Vagina (tissue), 2 donors: ENCODE measurements around the gene SYCP2. TPM values are rescaled to one million over a fixed set of nuclear protein-coding genes. Genes with fewer than 3 reads are reported as not detected.

ENCODE experiments used
- DNase-seq, 2 donors: peaks; one replicate each; pipeline ENCODE4 v3.0.0-alpha.2; 2017; ENCODE audit errors: extremely low spot score in 2 of 2
- H3K27ac ChIP-seq: fragments of 200-600 bp; sonication (generic); one replicate; pipeline ENCODE4 v1.5.1; 2019
- H3K27me3 ChIP-seq: fragments of 200-600 bp; sonication (generic); one replicate; pipeline ENCODE4 v1.5.1; 2019
- H3K36me3 ChIP-seq, 2 donors: fragments of 200-600 bp; sonication (generic); one replicate each; pipeline ENCODE4 v1.5.1; 2017 to 2019
- H3K4me1 ChIP-seq: fragments of 200-600 bp; sonication (generic); one replicate; pipeline ENCODE4 v1.5.1; 2019
- H3K4me3 ChIP-seq, 2 donors: fragments of 200-600 bp; sonication (generic); 1 replicate in 1 of 2; 2 replicates in 1 of 2; pipeline ENCODE4 v1.5.1; 2016 to 2019
- H3K9me3 ChIP-seq: fragments of 200-600 bp; sonication (generic); one replicate; pipeline ENCODE4 v1.5.1; 2019
- POLR2A ChIP-seq, 2 donors: fragments of 450-650 bp; IDR thresholded peaks; one replicate each; pipeline ENCODE4 v1.6.1; 2017; ENCODE audit warnings: antibody characterized with exemption in 2 of 2, mild to moderate bottlenecking in 2 of 2, moderate library complexity in 2 of 2
- POLR2AphosphoS5 ChIP-seq, 2 donors: sonication (generic); formaldehyde crosslinking; IDR thresholded peaks; one replicate each; pipeline ENCODE4 v1.9.0; 2017; ENCODE audit warnings: antibody characterized with exemption in 2 of 2, mild to moderate bottlenecking in 2 of 2, low read depth in 1 of 2; ENCODE audit not compliant: insufficient read depth in 1 of 2
- intact Hi-C: fragments of 100-400 bp; cut with DNase I; formaldehyde crosslinking; loops from one replicate; pipeline ENCODE4 v1.15.1; 2023
- total RNA-seq: library from RNA; depleted of rRNA; stranded (reverse); fragments of >200 nt; gene quantifications from one replicate; pipeline ENCODE4 v1.2.3, GENCODE V29; 2016
- TF ChIP-seq, protein P1 (sequence below), 3 experiments: fragments of 450-650 bp in 2 of 3; fragments of 200-600 bp in 1 of 3; sonication (generic) in 1 of 3; IDR thresholded peaks; one replicate each; pipeline ENCODE4 v1.5.1; 2017 to 2019; ENCODE audit warnings: antibody characterized with exemption in 3 of 3, mild to moderate bottlenecking in 2 of 3, moderate library complexity in 2 of 3

The SYCP2 gene
- total RNA-seq, 1 donor from 2014 or later = 3.2 TPM

DNA sequence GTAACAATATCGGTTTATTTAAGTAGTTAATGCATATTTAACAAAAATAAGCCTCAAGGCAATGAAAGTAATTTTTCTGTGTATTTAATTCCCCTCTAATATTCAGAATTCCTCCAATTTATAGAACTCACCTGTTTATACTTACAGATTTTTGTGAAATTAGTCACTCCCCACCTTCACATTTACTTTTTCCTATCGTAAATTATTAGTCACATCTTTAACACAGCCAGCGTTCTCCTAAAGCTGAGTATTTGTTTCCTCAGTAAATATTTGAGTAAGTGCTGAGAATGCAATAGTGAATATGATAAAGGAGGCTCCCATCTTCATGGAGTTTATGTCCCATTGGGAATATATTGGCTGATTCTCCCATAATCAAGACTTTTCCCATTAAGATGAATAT lies 88.0 kb downstream of the SYCP2 start:
- H3K27ac ChIP-seq = no peak overlapping the region
- DNase-seq = no peak
- no peaks in the 10 kb centered on the region for H3K4me1 ChIP-seq
- intact Hi-C loops = no loop called here
- H3K9me3 ChIP-seq = no peaks in the 10 kb centered on the region
- no peak for TF ChIP-seq POLR2AphosphoS5 (IDR thresholded peaks at IDR 0.05; ENCODE audit: insufficient read depth in 1 of 2, low read depth in 1 of 2)
- TF ChIP-seq, protein P1, sequence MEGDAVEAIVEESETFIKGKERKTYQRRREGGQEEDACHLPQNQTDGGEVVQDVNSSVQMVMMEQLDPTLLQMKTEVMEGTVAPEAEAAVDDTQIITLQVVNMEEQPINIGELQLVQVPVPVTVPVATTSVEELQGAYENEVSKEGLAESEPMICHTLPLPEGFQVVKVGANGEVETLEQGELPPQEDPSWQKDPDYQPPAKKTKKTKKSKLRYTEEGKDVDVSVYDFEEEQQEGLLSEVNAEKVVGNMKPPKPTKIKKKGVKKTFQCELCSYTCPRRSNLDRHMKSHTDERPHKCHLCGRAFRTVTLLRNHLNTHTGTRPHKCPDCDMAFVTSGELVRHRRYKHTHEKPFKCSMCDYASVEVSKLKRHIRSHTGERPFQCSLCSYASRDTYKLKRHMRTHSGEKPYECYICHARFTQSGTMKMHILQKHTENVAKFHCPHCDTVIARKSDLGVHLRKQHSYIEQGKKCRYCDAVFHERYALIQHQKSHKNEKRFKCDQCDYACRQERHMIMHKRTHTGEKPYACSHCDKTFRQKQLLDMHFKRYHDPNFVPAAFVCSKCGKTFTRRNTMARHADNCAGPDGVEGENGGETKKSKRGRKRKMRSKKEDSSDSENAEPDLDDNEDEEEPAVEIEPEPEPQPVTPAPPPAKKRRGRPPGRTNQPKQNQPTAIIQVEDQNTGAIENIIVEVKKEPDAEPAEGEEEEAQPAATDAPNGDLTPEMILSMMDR (IDR thresholded peaks at IDR 0.05) = no peak
- TF ChIP-seq POLR2A (IDR thresholded peaks at IDR 0.05) = no peak
- H3K27me3 ChIP-seq = no peaks in the 10 kb centered on the region
- H3K4me3 ChIP-seq = no peak overlapping the region
- peaks cover 0 to 5% of the 10 kb centered on the region in 2 donors for H3K36me3 ChIP-seq

DNA sequence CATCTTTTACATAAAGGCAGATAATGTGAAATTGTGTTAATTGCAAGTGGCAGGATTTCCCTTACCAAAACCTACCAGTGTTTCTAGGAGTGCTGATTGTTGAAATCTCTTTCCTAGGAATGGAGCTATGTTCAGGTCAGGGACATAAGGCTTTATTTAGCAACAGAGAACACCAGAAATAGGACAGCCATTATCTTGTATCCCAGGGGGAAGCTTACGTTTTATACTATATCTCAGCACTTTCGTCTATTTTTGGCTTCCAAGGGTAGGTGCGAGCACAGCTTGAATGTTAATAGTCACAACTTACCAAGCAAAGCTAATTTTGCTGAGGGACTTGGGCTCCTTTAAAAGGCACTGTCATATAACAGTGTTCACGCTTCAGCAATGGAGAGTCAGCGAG lies 94.0 kb downstream of the SYCP2 start:
- H3K27ac ChIP-seq = no peak overlapping the region
- peaks cover 19% of the 10 kb centered on the region for H3K4me1 ChIP-seq
- H3K4me3 ChIP-seq = no peak overlapping the region
- DNase-seq = no peak
- no peaks in the 10 kb centered on the region for H3K9me3 ChIP-seq
- no peaks in the 10 kb centered on the region for H3K36me3 ChIP-seq
- H3K27me3 ChIP-seq = no peaks in the 10 kb centered on the region
- TF ChIP-seq POLR2A (IDR thresholded peaks at IDR 0.05) = no peak
- TF ChIP-seq POLR2AphosphoS5 (IDR thresholded peaks at IDR 0.05; ENCODE audit: insufficient read depth in 1 of 2, low read depth in 1 of 2) = no peak
- TF ChIP-seq, protein P1 (IDR thresholded peaks at IDR 0.05) = no peak
- intact Hi-C loops = no loop called here

DNA sequence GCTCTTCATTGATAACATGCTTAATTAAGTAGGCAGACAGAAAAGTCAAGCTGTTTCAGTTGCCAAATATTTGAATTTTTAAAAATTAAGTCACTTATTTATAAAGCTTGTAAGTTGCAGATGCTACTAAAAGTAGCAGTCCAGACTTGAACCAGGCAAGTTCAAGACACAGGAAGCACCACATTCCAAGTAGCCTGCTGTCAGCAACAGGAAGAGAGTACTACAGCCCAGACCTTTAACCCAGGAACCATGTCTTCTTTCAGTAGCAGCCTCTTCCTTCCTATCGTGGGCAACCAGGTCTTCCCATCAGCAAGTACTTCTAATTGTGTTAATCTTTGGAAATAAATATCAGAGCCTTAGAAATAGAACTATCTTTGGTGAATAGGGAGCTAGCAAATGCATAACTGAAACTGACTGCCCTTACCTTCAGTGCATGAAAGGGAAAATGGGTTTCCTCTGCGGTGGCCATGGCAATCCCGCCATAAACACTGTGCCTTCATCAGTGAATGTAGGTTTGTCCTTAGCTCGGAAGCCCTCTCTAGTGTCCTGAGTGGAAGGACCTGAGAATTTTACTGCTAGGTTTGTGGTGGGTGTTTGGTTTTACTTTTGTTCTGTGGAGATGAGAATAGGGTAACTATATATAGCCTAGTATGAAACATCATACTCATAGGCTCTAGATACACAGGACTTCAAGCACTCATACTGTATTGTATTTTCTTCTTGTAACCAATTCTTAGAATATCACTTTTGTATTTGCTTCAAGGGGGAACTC lies 95.6 kb downstream of the SYCP2 start:
- TF ChIP-seq POLR2A (IDR thresholded peaks at IDR 0.05) = no peak
- no peak for TF ChIP-seq POLR2AphosphoS5 (IDR thresholded peaks at IDR 0.05; ENCODE audit: insufficient read depth in 1 of 2, low read depth in 1 of 2)
- TF ChIP-seq, protein P1 (IDR thresholded peaks at IDR 0.05) = no peak
- Histone ChIP-seq H3K4me1 (peaks cover 19% of the 10 kb centered on the region), H3K4me3 (no peak overlapping the region), H3K36me3 (no peaks in the 10 kb centered on the region), H3K27me3 (no peaks in the 10 kb centered on the region), H3K27ac (no peak overlapping the region), H3K9me3 (no peaks in the 10 kb centered on the region)
- intact Hi-C loops = no loop called here
- DNase-seq = no peak

DNA sequence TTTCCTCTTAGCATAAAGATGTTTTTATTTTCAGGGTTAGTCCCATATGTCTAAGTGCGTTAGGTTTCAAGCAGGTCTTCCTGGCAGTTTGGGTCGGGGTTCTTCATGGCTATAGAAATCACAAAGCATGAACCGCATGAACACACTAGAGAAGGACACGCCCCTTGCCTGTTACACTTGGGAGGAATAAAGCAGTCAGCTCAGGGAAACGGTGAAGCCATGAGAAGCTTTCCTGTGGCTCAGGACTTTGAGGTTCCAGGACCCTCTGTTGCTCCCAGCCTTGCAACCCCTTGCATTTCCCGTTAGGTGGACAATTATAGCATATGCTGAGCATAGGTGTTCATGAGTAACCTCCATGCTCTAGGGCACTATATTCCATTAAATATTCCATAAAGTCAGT lies 96.7 kb downstream of the SYCP2 start:
- peak overlapping the region; percentile 33 to 35 for H3K4me3 ChIP-seq
- TF ChIP-seq, protein P1 (IDR thresholded peaks at IDR 0.05) = no peak
- TF ChIP-seq POLR2A (IDR thresholded peaks at IDR 0.05) = no peak
- TF ChIP-seq POLR2AphosphoS5 (IDR thresholded peaks at IDR 0.05; ENCODE audit: insufficient read depth in 1 of 2, low read depth in 1 of 2) = no peak
- DNase-seq = no peak
- H3K9me3 ChIP-seq = no peaks in the 10 kb centered on the region
- H3K27me3 ChIP-seq = no peaks in the 10 kb centered on the region
- H3K4me1 ChIP-seq = peaks cover 20% of the 10 kb centered on the region
- H3K36me3 ChIP-seq = no peaks in the 10 kb centered on the region
- H3K27ac ChIP-seq = no peak overlapping the region
- intact Hi-C loops = no loop called here
